Hepatocyte (in vitro differentiated cells): ENCODE results near the gene WDFY2. TPM values are rescaled to one million over a fixed set of nuclear protein-coding genes. Genes with fewer than 3 reads are reported as not detected.

Experiments used
- DNase-seq: peaks from one replicate; pipeline ENCODE4 v3.0.0-alpha.2; 2016; ENCODE audit warnings: low spot score
- H2AFZ ChIP-seq: fragments of 200-600 bp; sonication (generic); 2 replicates; pipeline ENCODE4 v1.6.0; 2016; ENCODE audit warnings: antibody characterized with exemption, mild to moderate bottlenecking
- H3K27ac ChIP-seq: fragments of 200-600 bp; sonication (generic); 2 replicates; pipeline ENCODE4 v1.5.1; 2016; ENCODE audit warnings: mild to moderate bottlenecking
- H3K27me3 ChIP-seq: fragments of 200-600 bp; sonication (generic); 2 replicates; pipeline ENCODE4 v1.6.1; 2016
- H3K36me3 ChIP-seq: fragments of 200-600 bp; sonication (generic); replicated peaks from 2 replicates; pipeline ENCODE4 v1.5.1; 2016; ENCODE audit warnings: low read depth; ENCODE audit not compliant: insufficient read depth
- H3K4me1 ChIP-seq: fragments of 200-600 bp; sonication (generic); 2 replicates; pipeline ENCODE4 v1.5.1; 2016; ENCODE audit warnings: mild to moderate bottlenecking, moderate library complexity; ENCODE audit not compliant: insufficient read depth
- H3K4me2 ChIP-seq: fragments of 200-600 bp; sonication (generic); 2 replicates; pipeline ENCODE4 v1.6.0; 2016
- H3K4me3 ChIP-seq: fragments of 200-600 bp; sonication (generic); 2 replicates; pipeline ENCODE4 v1.5.1; 2016; ENCODE audit warnings: mild to moderate bottlenecking
- H3K79me2 ChIP-seq: fragments of 200-600 bp; sonication (generic); 2 replicates; pipeline ENCODE4 v1.6.0; 2017; ENCODE audit warnings: mild to moderate bottlenecking
- H3K9me2 ChIP-seq: fragments of 200-600 bp; sonication (generic); replicated peaks from 2 replicates; pipeline ENCODE4 v1.6.0; 2017; ENCODE audit warnings: mild to moderate bottlenecking; ENCODE audit not compliant: insufficient read depth
- H3K9me3 ChIP-seq: fragments of 200-600 bp; sonication (generic); 2 replicates; pipeline ENCODE4 v1.5.1; 2016; ENCODE audit warnings: low read depth, mild to moderate bottlenecking
- H4K20me1 ChIP-seq: fragments of 200-600 bp; sonication (generic); 2 replicates; pipeline ENCODE4 v1.6.0; 2016; ENCODE audit warnings: mild to moderate bottlenecking; ENCODE audit not compliant: insufficient read depth, poor library complexity, severe bottlenecking
- EZH2 ChIP-seq: fragments of 200-600 bp; sonication (generic); IDR thresholded peaks from 2 replicates; pipeline ENCODE4 v1.6.1; 2016; ENCODE audit warnings: antibody characterized with exemption, mild to moderate bottlenecking, borderline replicate concordance
- EZH2phosphoT487 ChIP-seq: fragments of 200-600 bp; sonication (generic); IDR thresholded peaks from one replicate; pipeline ENCODE4 v1.6.1; 2018; ENCODE audit warnings: antibody characterized with exemption, mild to moderate bottlenecking, low read depth, moderate library complexity; ENCODE audit not compliant: unreplicated experiment, severe bottlenecking
- WGBS: methylation state at CpG from one replicate; pipeline ENCODE4 v1.1.6; 2016; ENCODE audit warnings: low lambda C conversion rate; ENCODE audit errors: missing lambda C conversion rate; 5-methylcytosine and 5-hydroxymethylcytosine counted together
- polyA plus RNA-seq: library from polyadenylated mRNA; unstranded; fragments of >200 nt; fragmentation: Nextera tagmentation; extraction: Ambion mirVana; gene quantifications from 2 replicates; pipeline ENCODE4 v1.2.1, GENCODE V29; 2016
- total RNA-seq: library from RNA; depleted of rRNA; stranded (reverse); fragments of >200 nt; gene quantifications from 2 replicates; pipeline ENCODE4 v1.2.3, GENCODE V29; 2014
- TF ChIP-seq, protein P1 (sequence below): fragments of 200-600 bp; sonication (generic); IDR thresholded peaks from 2 replicates; pipeline ENCODE4 v1.5.1; 2016; ENCODE audit warnings: antibody characterized with exemption, mild to moderate bottlenecking; ENCODE audit not compliant: poor library complexity

WDFY2 gene
- total and polyA plus RNA-seq, 2 experiments from 2014 or later, result 9.0 to 9.1 TPM

DNA sequence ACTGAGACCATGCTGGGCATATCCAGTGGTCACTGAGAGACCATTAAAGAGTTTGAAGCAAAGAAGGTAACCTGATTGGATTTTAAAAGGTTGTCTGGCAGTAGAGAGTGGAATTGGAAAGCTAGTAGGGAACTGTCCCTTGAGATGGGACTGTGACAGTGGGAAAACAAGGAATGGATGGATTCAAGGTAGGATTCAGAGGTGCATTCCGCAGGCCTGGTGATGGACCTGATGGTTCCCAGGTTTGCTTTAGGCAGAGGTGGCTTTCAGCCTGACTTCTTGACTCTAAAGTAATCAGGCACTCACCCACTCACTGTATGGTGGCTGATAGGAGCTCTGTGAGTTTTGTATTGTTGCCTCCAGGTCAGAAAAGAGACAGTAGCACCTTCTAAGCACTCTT lies 146.7 kb downstream of the WDFY2 start:
- H3K9me2 ChIP-seq, result no peaks in the 10 kb centered on the region
- H3K9me3 ChIP-seq, result no peaks in the 10 kb centered on the region
- H3K27me3 ChIP-seq, result no peaks in the 10 kb centered on the region
- no peaks in the 10 kb centered on the region for H3K79me2 ChIP-seq
- TF ChIP-seq EZH2 (no peak), EZH2phosphoT487 (no peak)
- TF ChIP-seq, protein P1, sequence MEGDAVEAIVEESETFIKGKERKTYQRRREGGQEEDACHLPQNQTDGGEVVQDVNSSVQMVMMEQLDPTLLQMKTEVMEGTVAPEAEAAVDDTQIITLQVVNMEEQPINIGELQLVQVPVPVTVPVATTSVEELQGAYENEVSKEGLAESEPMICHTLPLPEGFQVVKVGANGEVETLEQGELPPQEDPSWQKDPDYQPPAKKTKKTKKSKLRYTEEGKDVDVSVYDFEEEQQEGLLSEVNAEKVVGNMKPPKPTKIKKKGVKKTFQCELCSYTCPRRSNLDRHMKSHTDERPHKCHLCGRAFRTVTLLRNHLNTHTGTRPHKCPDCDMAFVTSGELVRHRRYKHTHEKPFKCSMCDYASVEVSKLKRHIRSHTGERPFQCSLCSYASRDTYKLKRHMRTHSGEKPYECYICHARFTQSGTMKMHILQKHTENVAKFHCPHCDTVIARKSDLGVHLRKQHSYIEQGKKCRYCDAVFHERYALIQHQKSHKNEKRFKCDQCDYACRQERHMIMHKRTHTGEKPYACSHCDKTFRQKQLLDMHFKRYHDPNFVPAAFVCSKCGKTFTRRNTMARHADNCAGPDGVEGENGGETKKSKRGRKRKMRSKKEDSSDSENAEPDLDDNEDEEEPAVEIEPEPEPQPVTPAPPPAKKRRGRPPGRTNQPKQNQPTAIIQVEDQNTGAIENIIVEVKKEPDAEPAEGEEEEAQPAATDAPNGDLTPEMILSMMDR, result no peak
- no peak overlapping the region for H3K4me3 ChIP-seq
- H2AFZ ChIP-seq, result no peak overlapping the region
- no peaks in the 10 kb centered on the region for H4K20me1 ChIP-seq
- WGBS, result 81% methylated on average over 1 of the region's 1 CpG
- H3K4me2 ChIP-seq, result no peak overlapping the region
- no peaks in the 10 kb centered on the region for H3K36me3 ChIP-seq
- H3K4me1 ChIP-seq, result peaks cover 37% of the 10 kb centered on the region
- no peak for DNase-seq
- peak overlapping the region; percentile 95 for H3K27ac ChIP-seq

DNA sequence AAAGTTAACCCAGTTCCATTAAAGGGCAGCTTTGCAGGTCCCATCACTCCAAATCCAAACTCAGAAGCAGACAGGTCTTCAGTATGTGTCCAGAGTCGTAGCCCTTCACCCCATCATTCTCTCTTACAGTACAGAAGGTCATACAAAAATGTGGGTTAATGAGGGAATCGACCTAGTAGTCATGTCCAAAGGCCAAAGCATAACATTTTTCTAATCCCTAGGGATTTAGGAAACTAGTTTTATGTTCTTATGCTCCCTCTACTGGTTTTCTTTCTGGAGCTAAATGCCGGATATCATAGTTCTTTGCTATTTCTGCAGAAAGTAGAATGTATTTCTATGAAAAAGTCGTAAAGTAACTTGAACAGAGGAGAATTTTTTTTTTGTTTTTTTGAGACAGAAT lies 147.5 kb downstream of the WDFY2 start:
- 67% methylated on average over 4 of the region's 4 CpGs for whole genome bisulfite sequencing
- Histone ChIP-seq H3K27ac (peak overlapping the region; percentile 95), H3K9me3 (no peaks in the 10 kb centered on the region), H3K36me3 (no peaks in the 10 kb centered on the region), H2AFZ (no peak overlapping the region), H3K4me2 (no peak overlapping the region), H3K79me2 (no peaks in the 10 kb centered on the region), H3K9me2 (no peaks in the 10 kb centered on the region), H3K4me1 (peaks cover 37% of the 10 kb centered on the region), H3K4me3 (no peak overlapping the region), H3K27me3 (no peaks in the 10 kb centered on the region), H4K20me1 (no peaks in the 10 kb centered on the region)
- TF ChIP-seq, protein P1, result peak; percentile 41
- no peak for TF ChIP-seq EZH2phosphoT487
- TF ChIP-seq EZH2, result no peak
- DNase-seq, result no peak

DNA sequence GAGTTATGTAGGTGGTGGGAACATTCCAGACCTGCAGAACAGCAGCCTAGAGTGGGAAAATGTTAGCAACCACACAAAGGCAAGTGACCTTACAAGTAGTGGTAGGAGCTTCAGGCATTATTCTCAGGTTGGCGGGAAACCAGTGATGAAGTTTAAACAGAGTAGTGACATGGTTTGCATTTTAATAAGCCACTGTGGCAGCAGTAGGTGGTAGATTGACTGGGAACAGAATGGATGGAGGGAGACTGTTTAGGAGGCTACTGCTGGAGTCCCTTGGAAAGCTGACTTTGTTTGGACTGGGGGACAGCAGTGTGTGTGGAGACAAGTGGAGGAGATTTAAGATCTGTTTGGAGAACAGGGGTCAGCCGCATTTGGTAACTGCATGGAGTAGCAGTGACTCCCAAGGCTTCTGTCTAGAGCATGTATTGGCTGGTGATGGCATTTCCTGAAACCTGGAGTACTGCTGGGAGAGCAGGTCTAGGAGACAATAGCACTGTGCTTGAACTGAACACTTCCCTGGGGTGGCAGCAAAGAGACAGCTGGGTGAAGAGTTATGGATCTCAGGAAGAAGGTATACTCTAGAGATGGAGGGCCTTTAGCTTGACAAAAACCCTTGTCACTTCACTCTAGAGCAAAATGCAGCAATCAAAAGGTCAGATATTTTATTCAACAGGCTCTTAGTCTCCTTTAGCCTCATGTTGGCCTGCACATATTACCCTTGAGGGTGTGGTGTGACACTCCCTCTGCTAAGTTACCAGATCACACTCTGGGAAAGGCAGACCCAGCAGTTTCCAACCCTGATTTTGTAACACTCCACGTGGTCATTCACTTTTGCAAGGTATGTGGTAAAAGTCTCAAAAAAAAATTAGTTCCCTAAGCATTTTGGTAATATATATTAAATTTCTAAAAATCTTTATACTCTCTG lies 149.4 kb downstream of the WDFY2 start:
- no peak overlapping the region for H3K4me3 ChIP-seq
- 81% methylated on average over 3 of the region's 3 CpGs for WGBS
- no peaks in the 10 kb centered on the region for H3K9me3 ChIP-seq
- no peaks in the 10 kb centered on the region for H3K36me3 ChIP-seq
- H3K79me2 ChIP-seq, result no peaks in the 10 kb centered on the region
- TF ChIP-seq EZH2, result no peak
- no peak for TF ChIP-seq EZH2phosphoT487
- TF ChIP-seq, protein P1, result no peak
- H2AFZ ChIP-seq, result no peak overlapping the region
- DNase-seq, result no peak
- no peak overlapping the region for H3K27ac ChIP-seq
- H3K27me3 ChIP-seq, result no peaks in the 10 kb centered on the region
- H4K20me1 ChIP-seq, result no peaks in the 10 kb centered on the region
- H3K4me1 ChIP-seq, result peaks cover 27% of the 10 kb centered on the region
- no peaks in the 10 kb centered on the region for H3K9me2 ChIP-seq
- no peak overlapping the region for H3K4me2 ChIP-seq
